Measurements from ENCODE around the gene AMH.

DNA sequence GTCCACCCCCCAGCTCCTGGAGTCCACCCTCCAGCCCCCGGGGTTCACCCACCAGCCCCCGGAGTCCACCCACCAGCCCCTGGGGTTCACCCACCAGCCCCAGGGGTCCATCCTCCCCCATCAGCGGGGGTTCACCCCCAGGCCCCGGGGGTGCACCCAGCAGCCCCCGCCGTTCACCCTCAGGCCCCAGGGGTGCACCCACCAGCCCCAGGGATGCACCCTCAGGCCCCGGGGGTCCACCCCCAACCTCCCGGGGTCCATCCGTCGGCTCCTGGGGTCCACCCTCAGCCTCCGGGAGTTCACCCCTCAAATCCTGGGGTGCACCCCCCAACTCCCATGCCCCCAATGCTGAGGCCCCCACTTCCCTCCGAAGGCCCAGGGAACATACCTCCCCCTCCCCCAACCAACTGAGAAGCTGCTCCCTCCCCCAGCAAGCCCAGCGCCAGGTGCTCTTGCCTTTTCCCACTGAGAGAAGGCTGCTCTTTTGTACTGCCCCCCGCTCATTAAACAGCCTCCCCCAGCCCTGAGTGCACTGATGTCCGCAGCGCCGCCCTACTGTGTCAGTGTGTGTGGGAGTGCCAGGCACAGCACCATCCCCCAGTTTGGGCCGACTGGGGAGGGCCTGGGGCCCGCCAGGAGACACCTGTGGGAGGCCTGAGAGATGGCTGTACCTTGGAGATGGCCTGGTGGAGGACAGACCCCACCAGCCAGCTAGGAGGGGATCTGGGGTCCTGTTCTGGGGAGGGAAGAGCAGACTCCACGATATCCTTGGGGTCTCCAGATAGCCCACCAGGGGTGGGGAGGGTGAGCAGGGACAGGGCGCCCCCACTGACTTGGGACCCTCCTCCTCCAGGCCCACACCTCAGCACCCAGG lies 750 bp upstream of the AMH start:
- TF ChIP-seq POLR2A (IDR thresholded peaks at IDR 0.05; ENCODE audit: low read depth, low read length) (no peak), POLR2AphosphoS5 (IDR thresholded peaks at IDR 0.05; ENCODE audit: low read depth, low read length) (no peak), TAF1 (IDR thresholded peaks at IDR 0.05; ENCODE audit: low read depth, low read length) (no peak), SPI1 (IDR thresholded peaks at IDR 0.05; ENCODE audit: low read depth, low read length) (no peak)
